Measurements from ENCODE around the gene NCAM1. TPM values are rescaled to one million over a fixed set of nuclear protein-coding genes. Genes with fewer than 3 reads are reported as not detected.

Gene NCAM1
- total RNA-seq, 2 donors from 2014 or later, result 225 to 229 TPM

DNA sequence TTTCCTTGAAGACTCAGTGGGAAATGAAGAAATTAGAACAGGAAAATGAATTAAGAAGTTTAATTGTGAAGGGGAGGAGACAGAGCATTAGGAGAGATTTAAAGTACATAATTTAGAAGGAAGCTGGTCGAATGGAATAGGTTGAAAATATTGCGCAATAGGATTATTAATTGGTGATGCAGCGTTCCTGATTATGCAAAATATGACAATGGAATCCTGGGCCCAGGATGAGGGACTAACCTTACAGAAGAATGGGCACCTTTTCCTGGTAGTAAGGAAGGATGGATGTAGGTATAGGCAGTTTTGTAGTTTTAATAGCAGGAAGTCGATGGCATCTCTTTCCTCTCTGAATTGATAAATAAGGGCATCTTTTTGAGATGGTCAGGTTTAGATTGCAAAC, 360.9 kb downstream of the NCAM1 start:
- peaks cover 25% of the 10 kb centered on the region for H3K36me3 ChIP-seq

DNA sequence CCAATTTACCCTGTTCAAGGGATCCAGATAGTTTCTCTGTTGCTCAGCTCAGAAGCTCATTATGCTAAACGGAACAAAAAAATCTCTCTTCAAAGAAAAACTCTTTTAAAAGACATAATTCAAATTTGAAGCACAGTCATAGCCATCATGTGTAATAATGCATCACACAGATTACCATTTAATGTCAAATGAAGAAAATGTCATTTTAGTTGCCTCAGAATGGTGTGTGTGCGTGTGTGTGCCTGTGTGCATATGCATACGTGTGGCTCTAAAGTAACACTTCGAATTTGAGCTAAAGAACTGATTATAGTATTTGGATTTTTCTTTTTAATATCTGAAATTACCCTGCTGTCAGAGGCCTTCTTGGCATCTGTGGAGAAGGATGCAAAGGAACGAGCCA, 363.0 kb downstream of the NCAM1 start:
- H3K36me3 ChIP-seq, result peaks cover 31% of the 10 kb centered on the region
- H3K4me3 ChIP-seq, result no peak overlapping the region
- DNase-seq (ENCODE audit: low spot score), result no peak
- no peaks in the 10 kb centered on the region for H3K4me1 ChIP-seq
- no peaks in the 10 kb centered on the region for H3K27me3 ChIP-seq
- no peaks in the 10 kb centered on the region for H3K9me3 ChIP-seq
- no peak overlapping the region for H3K27ac ChIP-seq
- TF ChIP-seq, protein P1, sequence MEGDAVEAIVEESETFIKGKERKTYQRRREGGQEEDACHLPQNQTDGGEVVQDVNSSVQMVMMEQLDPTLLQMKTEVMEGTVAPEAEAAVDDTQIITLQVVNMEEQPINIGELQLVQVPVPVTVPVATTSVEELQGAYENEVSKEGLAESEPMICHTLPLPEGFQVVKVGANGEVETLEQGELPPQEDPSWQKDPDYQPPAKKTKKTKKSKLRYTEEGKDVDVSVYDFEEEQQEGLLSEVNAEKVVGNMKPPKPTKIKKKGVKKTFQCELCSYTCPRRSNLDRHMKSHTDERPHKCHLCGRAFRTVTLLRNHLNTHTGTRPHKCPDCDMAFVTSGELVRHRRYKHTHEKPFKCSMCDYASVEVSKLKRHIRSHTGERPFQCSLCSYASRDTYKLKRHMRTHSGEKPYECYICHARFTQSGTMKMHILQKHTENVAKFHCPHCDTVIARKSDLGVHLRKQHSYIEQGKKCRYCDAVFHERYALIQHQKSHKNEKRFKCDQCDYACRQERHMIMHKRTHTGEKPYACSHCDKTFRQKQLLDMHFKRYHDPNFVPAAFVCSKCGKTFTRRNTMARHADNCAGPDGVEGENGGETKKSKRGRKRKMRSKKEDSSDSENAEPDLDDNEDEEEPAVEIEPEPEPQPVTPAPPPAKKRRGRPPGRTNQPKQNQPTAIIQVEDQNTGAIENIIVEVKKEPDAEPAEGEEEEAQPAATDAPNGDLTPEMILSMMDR (IDR thresholded peaks at IDR 0.05), result no peak

More for the DNA sequence above, 360.9 kb downstream of the NCAM1 start:
- H3K27ac ChIP-seq, result no peak overlapping the region
- TF ChIP-seq, protein P1 (IDR thresholded peaks at IDR 0.05), result no peak
- no peak overlapping the region for H3K4me3 ChIP-seq
- DNase-seq (ENCODE audit: low spot score), result no peak
- H3K4me1 ChIP-seq, result no peaks in the 10 kb centered on the region
- H3K27me3 ChIP-seq, result no peaks in the 10 kb centered on the region
- no peaks in the 10 kb centered on the region for H3K9me3 ChIP-seq
